Measurements from ENCODE around the gene SLC7A6OS.

SLC7A6OS gene

GRCh38 chr16:68347605-68348004 is 36.9 kb upstream of the SLC7A6OS start:
- no peak overlapping the region for H3K27ac Mint-ChIP-seq
- H3K27me3 Mint-ChIP-seq (ENCODE audit: low read depth): no peaks in the 10 kb centered on the region
- H3K9me3 Mint-ChIP-seq: no peaks in the 10 kb centered on the region
- peaks cover 8% of the 10 kb centered on the region for H3K4me1 Mint-ChIP-seq
- no peak overlapping the region for H3K4me3 Mint-ChIP-seq
- H3K36me3 Mint-ChIP-seq (ENCODE audit: low read depth): peaks cover 66% of the 10 kb centered on the region
- no peak for TF ChIP-seq CTCF (IDR thresholded peaks at IDR 0.05; ENCODE audit: unreplicated experiment in 3 of 3)

GRCh38 chr16:68346892-68347480 is 36.2 kb upstream of the SLC7A6OS start:
- no peak overlapping the region for H3K27ac Mint-ChIP-seq
- H3K27me3 Mint-ChIP-seq (ENCODE audit: low read depth): no peaks in the 10 kb centered on the region
- peaks cover 67% of the 10 kb centered on the region for H3K36me3 Mint-ChIP-seq (ENCODE audit: low read depth)
- H3K9me3 Mint-ChIP-seq: no peaks in the 10 kb centered on the region
- TF ChIP-seq CTCF (IDR thresholded peaks at IDR 0.05; ENCODE audit: unreplicated experiment in 3 of 3): no peak
- H3K4me1 Mint-ChIP-seq: peaks cover 8% of the 10 kb centered on the region
- H3K4me3 Mint-ChIP-seq: no peak overlapping the region

- Mint-ChIP-seq H3K36me3 (ENCODE audit: low read depth) (peaks cover 64% of the 10 kb centered on the region), H3K4me1 (peaks cover 8% of the 10 kb centered on the region), H3K27ac (no peak overlapping the region), H3K27me3 (ENCODE audit: low read depth) (no peaks in the 10 kb centered on the region), H3K4me3 (no peak overlapping the region), H3K9me3 (no peaks in the 10 kb centered on the region)
- TF ChIP-seq CTCF (IDR thresholded peaks at IDR 0.05; ENCODE audit: unreplicated experiment in 3 of 3): no peak
These were observed 35.4 kb upstream of the SLC7A6OS start for GRCh38 chr16:68345958-68346635.

- peaks cover 66% of the 10 kb centered on the region for H3K36me3 Mint-ChIP-seq (ENCODE audit: low read depth)
- no peaks in the 10 kb centered on the region for H3K27me3 Mint-ChIP-seq (ENCODE audit: low read depth)
- H3K4me1 Mint-ChIP-seq: peaks cover 15% of the 10 kb centered on the region
- no peaks in the 10 kb centered on the region for H3K9me3 Mint-ChIP-seq
- no peak overlapping the region for H3K4me3 Mint-ChIP-seq
- no peak overlapping the region for H3K27ac Mint-ChIP-seq
- no peak for TF ChIP-seq CTCF (IDR thresholded peaks at IDR 0.05; ENCODE audit: unreplicated experiment in 3 of 3)
These were observed 34.6 kb upstream of the SLC7A6OS start for GRCh38 chr16:68345351-68345810.

- no peak overlapping the region for H3K27ac Mint-ChIP-seq
- H3K9me3 Mint-ChIP-seq: no peaks in the 10 kb centered on the region
- no peak for TF ChIP-seq CTCF (IDR thresholded peaks at IDR 0.05; ENCODE audit: unreplicated experiment in 3 of 3)
- no peaks in the 10 kb centered on the region for H3K27me3 Mint-ChIP-seq (ENCODE audit: low read depth)
- peaks cover 70% of the 10 kb centered on the region for H3K36me3 Mint-ChIP-seq (ENCODE audit: low read depth)
- peaks cover 15% of the 10 kb centered on the region for H3K4me1 Mint-ChIP-seq
- H3K4me3 Mint-ChIP-seq: no peak overlapping the region
These were observed 33.5 kb upstream of the SLC7A6OS start for GRCh38 chr16:68344252-68344651.

- Mint-ChIP-seq H3K36me3 (ENCODE audit: low read depth) (peaks cover 68% of the 10 kb centered on the region), H3K4me3 (no peak overlapping the region), H3K9me3 (no peaks in the 10 kb centered on the region), H3K27me3 (ENCODE audit: low read depth) (no peaks in the 10 kb centered on the region), H3K27ac (no peak overlapping the region), H3K4me1 (peaks cover 15% of the 10 kb centered on the region)
- TF ChIP-seq CTCF (IDR thresholded peaks at IDR 0.05; ENCODE audit: unreplicated experiment in 3 of 3): no peak
These were observed 32.4 kb upstream of the SLC7A6OS start for GRCh38 chr16:68343137-68343536.

All from nephron (organoid).